IMR-90 (cell line): ENCODE data around the gene PYDC1.

Source experiments
- CEBPB ChIP-seq: IDR thresholded peaks from 2 replicates; pipeline ENCODE4 v1.6.1; 2012; ENCODE audit warnings: low read depth, low read length, improper control_type of control experiment
- CHD1 ChIP-seq: IDR thresholded peaks from 2 replicates; pipeline ENCODE4 v1.6.1; 2012; ENCODE audit warnings: low read depth, low read length, improper control_type of control experiment
- FOS ChIP-seq: fragments of 150-350 bp; IDR thresholded peaks from 2 replicates; pipeline ENCODE4 v1.6.1; 2016; ENCODE audit warnings: low read depth, low read length
- MAZ ChIP-seq: IDR thresholded peaks from 2 replicates; pipeline ENCODE4 v1.6.1; 2012; ENCODE audit warnings: low read depth, mild to moderate bottlenecking, low read length, improper control_type of control experiment, moderate library complexity, borderline replicate concordance
- POLR2A ChIP-seq: IDR thresholded peaks from 2 replicates; pipeline ENCODE4 v1.6.1; 2012; ENCODE audit warnings: mild to moderate bottlenecking, low read depth, low read length
- RAD21 ChIP-seq: IDR thresholded peaks from 2 replicates; pipeline ENCODE4 v1.6.1; 2012; ENCODE audit warnings: low read length, improper control_type of control experiment
- TF ChIP-seq, protein P1 (sequence below): conservative IDR thresholded peaks from 2 replicates; pipeline ENCODE4 v1.5.1; 2012; ENCODE audit warnings: mild to moderate bottlenecking, low read depth, low read length, improper control_type of control experiment
- TF ChIP-seq, protein P2 (sequence below): fragments of 150-350 bp; IDR thresholded peaks from 2 replicates; pipeline ENCODE4 v1.6.1; 2017; ENCODE audit warnings: mild to moderate bottlenecking, antibody characterized with exemption, low read length, low read depth
- TF ChIP-seq, protein P3 (sequence below): fragments of 150-350 bp; IDR thresholded peaks from 2 replicates; pipeline ENCODE4 v1.6.1; 2016; ENCODE audit warnings: low read depth, mild to moderate bottlenecking, low read length, moderate library complexity, borderline replicate concordance

DNA sequence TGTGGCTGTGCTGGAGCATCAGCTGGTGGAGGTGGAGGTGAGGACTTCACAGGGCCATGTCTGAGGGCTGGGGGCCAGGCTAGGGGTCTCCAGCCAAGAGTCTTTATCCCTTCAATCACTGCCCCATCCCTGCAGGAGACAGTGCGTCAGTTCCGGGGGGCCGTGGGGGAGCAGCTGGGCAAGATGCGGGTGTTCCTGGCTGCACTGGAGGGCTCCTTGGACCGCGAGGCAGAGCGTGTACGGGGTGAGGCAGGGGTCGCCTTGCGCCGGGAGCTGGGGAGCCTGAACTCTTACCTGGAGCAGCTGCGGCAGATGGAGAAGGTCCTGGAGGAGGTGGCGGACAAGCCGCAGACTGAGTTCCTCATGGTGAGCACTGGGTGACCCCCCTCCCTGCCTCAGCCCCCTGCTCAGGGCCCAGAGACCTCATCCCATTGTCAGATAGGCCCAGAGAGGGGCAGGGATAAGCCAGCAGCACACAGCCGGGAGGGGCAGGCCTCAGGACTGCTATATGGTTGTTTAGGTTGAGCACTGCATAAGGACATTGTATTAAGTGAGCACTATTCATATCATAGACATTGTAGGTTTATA is 2.3 kb upstream of the PYDC1 start:
- TF ChIP-seq RAD21 (no peak), FOS (no peak), POLR2A (no peak), CEBPB (no peak), CHD1 (no peak), MAZ (no peak)
- TF ChIP-seq, protein P1, sequence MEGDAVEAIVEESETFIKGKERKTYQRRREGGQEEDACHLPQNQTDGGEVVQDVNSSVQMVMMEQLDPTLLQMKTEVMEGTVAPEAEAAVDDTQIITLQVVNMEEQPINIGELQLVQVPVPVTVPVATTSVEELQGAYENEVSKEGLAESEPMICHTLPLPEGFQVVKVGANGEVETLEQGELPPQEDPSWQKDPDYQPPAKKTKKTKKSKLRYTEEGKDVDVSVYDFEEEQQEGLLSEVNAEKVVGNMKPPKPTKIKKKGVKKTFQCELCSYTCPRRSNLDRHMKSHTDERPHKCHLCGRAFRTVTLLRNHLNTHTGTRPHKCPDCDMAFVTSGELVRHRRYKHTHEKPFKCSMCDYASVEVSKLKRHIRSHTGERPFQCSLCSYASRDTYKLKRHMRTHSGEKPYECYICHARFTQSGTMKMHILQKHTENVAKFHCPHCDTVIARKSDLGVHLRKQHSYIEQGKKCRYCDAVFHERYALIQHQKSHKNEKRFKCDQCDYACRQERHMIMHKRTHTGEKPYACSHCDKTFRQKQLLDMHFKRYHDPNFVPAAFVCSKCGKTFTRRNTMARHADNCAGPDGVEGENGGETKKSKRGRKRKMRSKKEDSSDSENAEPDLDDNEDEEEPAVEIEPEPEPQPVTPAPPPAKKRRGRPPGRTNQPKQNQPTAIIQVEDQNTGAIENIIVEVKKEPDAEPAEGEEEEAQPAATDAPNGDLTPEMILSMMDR: no peak
- TF ChIP-seq, protein P2, sequence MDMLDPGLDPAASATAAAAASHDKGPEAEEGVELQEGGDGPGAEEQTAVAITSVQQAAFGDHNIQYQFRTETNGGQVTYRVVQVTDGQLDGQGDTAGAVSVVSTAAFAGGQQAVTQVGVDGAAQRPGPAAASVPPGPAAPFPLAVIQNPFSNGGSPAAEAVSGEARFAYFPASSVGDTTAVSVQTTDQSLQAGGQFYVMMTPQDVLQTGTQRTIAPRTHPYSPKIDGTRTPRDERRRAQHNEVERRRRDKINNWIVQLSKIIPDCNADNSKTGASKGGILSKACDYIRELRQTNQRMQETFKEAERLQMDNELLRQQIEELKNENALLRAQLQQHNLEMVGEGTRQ: no peak
- TF ChIP-seq, protein P3, sequence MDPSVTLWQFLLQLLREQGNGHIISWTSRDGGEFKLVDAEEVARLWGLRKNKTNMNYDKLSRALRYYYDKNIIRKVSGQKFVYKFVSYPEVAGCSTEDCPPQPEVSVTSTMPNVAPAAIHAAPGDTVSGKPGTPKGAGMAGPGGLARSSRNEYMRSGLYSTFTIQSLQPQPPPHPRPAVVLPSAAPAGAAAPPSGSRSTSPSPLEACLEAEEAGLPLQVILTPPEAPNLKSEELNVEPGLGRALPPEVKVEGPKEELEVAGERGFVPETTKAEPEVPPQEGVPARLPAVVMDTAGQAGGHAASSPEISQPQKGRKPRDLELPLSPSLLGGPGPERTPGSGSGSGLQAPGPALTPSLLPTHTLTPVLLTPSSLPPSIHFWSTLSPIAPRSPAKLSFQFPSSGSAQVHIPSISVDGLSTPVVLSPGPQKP: no peak
